Activated CD4-positive, alpha-beta memory T cell treated with anti-CD3 and anti-CD28 coated beads for 36 hours (primary cell): ENCODE results near the gene TOX3. TPM values are rescaled to one million over a fixed set of nuclear protein-coding genes. Genes with fewer than 3 reads are reported as not detected.

Source experiments
- CTCF ChIA-PET: fragments of 350-600 bp; sonication (Branson Sonifier 250); formaldehyde crosslinking; loops from one replicate; lab custom pipeline; 2021; ENCODE audit warnings: antibody characterized with exemption, inconsistent platforms; lab: Charles Lee
- POLR2A ChIA-PET: fragments of 350-600 bp; sonication (Branson Sonifier 250); formaldehyde crosslinking; loops from one replicate; lab custom pipeline; 2021; ENCODE audit warnings: antibody characterized with exemption; lab: Charles Lee
- DNase-seq: peaks from one replicate; pipeline ENCODE4 v3.0.0-alpha.2; 2020
- H3K27ac Mint-ChIP-seq: one replicate; pipeline ENCODE4 v1.8.0; 2021; ENCODE audit warnings: mixed read lengths
- H3K27me3 Mint-ChIP-seq: one replicate; pipeline ENCODE4 v1.8.0; 2021; ENCODE audit warnings: mixed read lengths
- H3K36me3 Mint-ChIP-seq: one replicate; pipeline ENCODE4 v1.8.0; 2021; ENCODE audit warnings: mixed read lengths
- H3K4me1 Mint-ChIP-seq: one replicate; pipeline ENCODE4 v1.8.0; 2021; ENCODE audit warnings: low read depth, mixed read lengths
- H3K4me3 Mint-ChIP-seq: one replicate; pipeline ENCODE4 v1.8.0; 2021; ENCODE audit warnings: mild to moderate bottlenecking, mixed read lengths
- H3K9me3 Mint-ChIP-seq: one replicate; pipeline ENCODE4 v1.8.0; 2021; ENCODE audit warnings: mixed read lengths
- intact Hi-C: fragments of 100-400 bp; cut with micrococcal nuclease; formaldehyde crosslinking; loops from one replicate; pipeline ENCODE4 v1.15.1; 2023
- total RNA-seq, 2 experiments: library from RNA; stranded (reverse); gene quantifications; one replicate each; pipeline ENCODE4 v1.2.3, GENCODE V29; 2021

Gene TOX3
- total RNA-seq, 2 experiments from 2014 or later: not detected

DNA sequence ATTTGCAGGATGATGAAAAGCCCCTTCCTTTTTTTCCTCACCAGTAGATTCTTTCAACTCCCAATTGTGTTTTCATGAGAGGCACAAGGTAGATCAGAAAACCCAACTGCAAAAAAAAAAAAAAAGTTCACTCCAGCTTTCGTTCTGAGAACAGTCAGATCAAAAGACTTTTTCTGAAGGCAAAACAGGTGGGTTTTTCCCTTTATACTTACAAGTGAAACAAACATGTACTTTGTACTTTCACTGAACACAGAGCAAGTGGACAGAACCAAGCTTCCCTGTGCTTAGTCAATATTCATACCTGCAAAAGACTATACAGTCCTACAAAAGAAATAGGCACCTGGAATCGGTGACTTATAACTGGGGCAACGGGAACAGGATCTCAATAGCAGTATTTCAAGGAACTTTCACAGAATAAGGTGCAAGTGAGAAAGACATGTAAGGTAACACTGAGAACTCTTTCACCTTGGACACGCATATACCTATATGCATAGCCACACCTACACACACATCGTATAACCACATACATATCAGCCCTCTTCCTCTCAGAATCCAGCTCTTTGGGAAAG is 54.1 kb downstream of the TOX3 start:
- no peaks in the 10 kb centered on the region for H3K4me1 Mint-ChIP-seq
- H3K9me3 Mint-ChIP-seq: peaks cover 4% of the 10 kb centered on the region
- H3K27ac Mint-ChIP-seq: no peak overlapping the region
- intact Hi-C loops: no loop called here
- DNase-seq: no peak
- no peak overlapping the region for H3K4me3 Mint-ChIP-seq
- H3K27me3 Mint-ChIP-seq: no peaks in the 10 kb centered on the region
- CTCF ChIA-PET: no interaction called here
- no peaks in the 10 kb centered on the region for H3K36me3 Mint-ChIP-seq
- POLR2A ChIA-PET: no interaction called here

DNA sequence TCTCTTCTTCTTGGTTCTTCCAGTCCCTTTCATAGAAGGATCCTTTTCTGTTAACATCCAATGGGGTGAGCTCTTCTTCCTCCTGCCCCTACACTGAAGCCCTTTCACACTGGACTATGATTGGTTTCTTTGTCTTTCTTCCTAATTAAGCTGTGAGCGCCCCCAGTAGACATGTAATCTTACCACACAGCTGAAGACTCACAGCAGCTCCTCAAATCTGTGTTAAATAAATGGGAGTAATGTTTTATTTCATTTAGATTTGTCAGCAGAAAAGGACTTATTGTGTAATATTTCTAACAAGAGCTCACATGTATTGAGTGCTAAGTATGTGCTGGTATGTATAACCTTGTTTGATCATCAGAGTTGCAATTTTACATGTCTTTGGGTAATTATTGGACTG is 55.7 kb downstream of the TOX3 start:
- no peak overlapping the region for H3K27ac Mint-ChIP-seq
- no peak for DNase-seq
- H3K4me1 Mint-ChIP-seq: no peaks in the 10 kb centered on the region
- ChIA-PET POLR2A (no interaction called here), CTCF (no interaction called here)
- H3K4me3 Mint-ChIP-seq: no peak overlapping the region
- H3K9me3 Mint-ChIP-seq: peaks cover 4% of the 10 kb centered on the region
- intact Hi-C loops: no loop called here
- H3K27me3 Mint-ChIP-seq: no peaks in the 10 kb centered on the region
- no peaks in the 10 kb centered on the region for H3K36me3 Mint-ChIP-seq

DNA sequence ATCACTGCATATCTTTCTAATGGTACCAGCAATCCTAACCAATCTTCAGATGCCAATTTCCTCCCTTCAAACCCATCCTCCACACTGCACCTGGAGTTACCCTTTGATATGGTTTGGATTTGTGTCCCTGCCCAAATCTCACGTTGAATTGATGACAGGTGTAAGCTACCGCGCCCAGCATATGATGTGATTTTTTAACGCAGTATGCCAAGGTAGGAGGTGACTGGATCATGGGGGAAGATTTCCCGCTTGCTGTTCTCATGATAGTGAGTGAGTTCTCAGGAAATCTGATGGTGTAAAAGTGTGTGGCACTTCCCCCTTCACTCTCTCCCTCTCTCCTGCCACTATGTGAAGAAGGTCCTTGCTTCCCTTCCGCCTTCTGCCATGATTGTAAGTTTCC is 57.0 kb downstream of the TOX3 start:
- POLR2A ChIA-PET: no interaction called here
- H3K4me3 Mint-ChIP-seq: no peak overlapping the region
- H3K27ac Mint-ChIP-seq: no peak overlapping the region
- H3K9me3 Mint-ChIP-seq: peaks cover 4% of the 10 kb centered on the region
- no peak for DNase-seq
- H3K4me1 Mint-ChIP-seq: no peaks in the 10 kb centered on the region
- H3K36me3 Mint-ChIP-seq: no peaks in the 10 kb centered on the region
- H3K27me3 Mint-ChIP-seq: no peaks in the 10 kb centered on the region
- CTCF ChIA-PET: no interaction called here
- intact Hi-C loops: no loop called here

DNA sequence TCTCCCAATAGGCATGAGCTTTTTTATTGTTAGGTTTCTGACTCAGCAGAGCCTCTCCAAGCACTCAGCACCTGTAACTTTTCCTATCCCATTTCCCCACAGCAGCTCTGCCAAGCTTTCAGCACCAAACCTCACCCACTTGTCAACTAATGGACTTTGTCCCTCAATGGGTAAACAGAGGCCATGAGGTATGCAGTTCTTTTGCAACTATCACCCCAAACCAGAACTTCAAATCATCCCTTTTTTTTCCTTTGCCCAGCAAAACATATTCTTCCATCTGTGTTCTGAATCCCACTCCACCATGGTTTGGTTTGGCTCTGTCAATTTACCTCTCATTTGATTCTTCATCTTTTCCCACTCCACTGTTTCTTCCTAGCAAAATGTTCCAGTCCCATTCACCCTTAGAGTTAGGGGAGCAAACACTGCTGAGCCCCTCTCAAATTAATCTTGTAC is 58.1 kb downstream of the TOX3 start:
- ChIA-PET POLR2A (no interaction called here), CTCF (no interaction called here)
- Mint-ChIP-seq H3K9me3 (peaks cover 4% of the 10 kb centered on the region), H3K4me3 (no peak overlapping the region), H3K36me3 (no peaks in the 10 kb centered on the region), H3K27me3 (no peaks in the 10 kb centered on the region), H3K27ac (no peak overlapping the region), H3K4me1 (no peaks in the 10 kb centered on the region)
- DNase-seq: no peak
- intact Hi-C loops: no loop called here

DNA sequence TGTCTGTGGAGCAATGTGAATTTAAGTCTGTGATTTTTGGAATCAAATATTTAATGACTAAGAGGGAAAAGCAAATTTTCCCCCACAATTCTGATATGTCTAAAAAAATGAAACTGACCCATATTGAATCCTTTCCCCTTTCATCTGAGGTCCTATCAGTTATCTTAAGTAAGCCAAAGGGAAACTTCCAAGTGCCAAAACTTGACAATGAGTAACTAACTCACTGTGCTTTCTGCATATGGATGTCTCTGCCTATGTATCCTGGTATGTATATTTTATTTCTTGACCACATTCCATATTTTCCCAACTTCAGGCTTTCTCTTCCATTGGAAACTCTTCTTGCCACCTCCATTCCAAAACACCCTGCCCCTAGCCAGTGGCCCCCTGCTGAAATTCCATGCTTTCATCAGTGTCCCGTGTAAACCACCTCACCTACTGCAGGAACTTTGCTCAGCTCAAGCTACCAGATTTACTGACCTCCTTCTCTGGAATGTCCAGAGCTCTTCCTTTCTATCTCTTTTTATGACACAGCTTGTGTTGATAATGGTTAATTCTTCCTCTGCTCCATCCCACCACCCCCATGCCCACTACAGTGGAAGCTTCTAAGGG is 59.0 kb downstream of the TOX3 start:
- CTCF ChIA-PET: no interaction called here
- DNase-seq: no peak
- Mint-ChIP-seq H3K4me3 (no peak overlapping the region), H3K4me1 (no peaks in the 10 kb centered on the region), H3K27me3 (no peaks in the 10 kb centered on the region), H3K27ac (no peak overlapping the region), H3K9me3 (peaks cover 4% of the 10 kb centered on the region), H3K36me3 (no peaks in the 10 kb centered on the region)
- intact Hi-C loops: no loop called here
- POLR2A ChIA-PET: no interaction called here

DNA sequence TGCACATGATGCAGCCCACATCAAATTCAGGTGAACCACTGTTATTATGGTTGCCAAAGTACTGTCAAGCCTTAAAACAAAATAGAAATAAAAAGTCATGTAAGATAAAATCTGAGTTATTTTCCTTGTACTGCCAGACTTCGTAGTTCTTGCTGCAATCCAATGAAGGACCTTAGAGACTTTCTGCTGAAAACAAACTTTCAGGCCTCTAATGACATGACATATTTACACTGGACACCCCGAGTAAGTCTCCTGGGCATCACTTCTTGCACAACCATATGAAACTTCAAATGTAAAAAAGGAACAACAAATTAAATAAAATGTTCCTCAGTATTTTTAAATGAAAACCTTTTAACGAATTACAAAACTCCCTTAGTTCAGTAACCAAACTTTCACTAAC is 66.7 kb downstream of the TOX3 start:
- no peak overlapping the region for H3K4me3 Mint-ChIP-seq
- H3K9me3 Mint-ChIP-seq: no peaks in the 10 kb centered on the region
- POLR2A ChIA-PET: no interaction called here
- CTCF ChIA-PET: no interaction called here
- no peak overlapping the region for H3K27ac Mint-ChIP-seq
- DNase-seq: no peak
- no peaks in the 10 kb centered on the region for H3K4me1 Mint-ChIP-seq
- H3K27me3 Mint-ChIP-seq: no peaks in the 10 kb centered on the region
- H3K36me3 Mint-ChIP-seq: no peaks in the 10 kb centered on the region
- intact Hi-C loops: no loop called here

DNA sequence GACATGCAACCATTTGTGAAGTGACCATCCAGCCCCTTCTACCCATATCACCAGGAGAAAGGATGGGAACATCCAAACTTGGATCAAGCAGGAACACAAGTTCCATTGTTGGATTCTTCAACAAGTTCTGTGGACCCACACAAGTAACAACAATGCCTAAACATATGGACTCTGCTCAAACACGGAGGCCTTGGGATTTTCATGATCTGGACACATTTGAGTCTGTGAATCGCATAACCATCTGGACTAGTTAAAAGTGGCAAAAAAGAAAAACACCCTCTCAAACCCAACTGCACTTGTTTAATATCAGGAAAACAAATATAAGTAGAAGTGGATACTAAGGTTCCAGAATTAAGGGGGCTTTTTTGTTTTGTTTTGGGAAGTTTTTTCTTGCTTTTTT is 70.8 kb downstream of the TOX3 start:
- Mint-ChIP-seq H3K4me1 (no peaks in the 10 kb centered on the region), H3K9me3 (peaks cover 4% of the 10 kb centered on the region), H3K27ac (no peak overlapping the region), H3K4me3 (no peak overlapping the region), H3K27me3 (no peaks in the 10 kb centered on the region), H3K36me3 (no peaks in the 10 kb centered on the region)
- no peak for DNase-seq
- POLR2A ChIA-PET: no interaction called here
- CTCF ChIA-PET: no interaction called here
- intact Hi-C loops: no loop called here

DNA sequence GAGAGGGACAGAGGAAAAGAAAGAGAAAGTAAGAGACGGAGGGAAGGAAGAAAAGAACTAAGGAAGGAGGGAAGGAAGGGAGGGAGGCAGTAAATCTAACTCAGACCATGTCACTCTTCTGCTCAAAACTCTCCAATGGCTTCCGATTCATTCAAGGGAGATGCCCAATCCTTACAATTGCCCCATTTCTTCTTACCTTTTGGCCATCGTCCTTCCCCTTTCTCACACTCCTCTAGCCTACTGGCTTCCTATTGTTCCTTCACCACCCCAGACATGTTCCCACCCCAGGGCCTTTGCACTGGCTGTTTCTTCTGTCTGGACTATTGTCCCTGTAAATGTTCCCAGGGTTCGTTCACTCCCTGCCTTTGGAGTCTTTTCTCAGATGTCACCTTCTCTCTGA is 72.3 kb downstream of the TOX3 start:
- CTCF ChIA-PET: no interaction called here

DNA sequence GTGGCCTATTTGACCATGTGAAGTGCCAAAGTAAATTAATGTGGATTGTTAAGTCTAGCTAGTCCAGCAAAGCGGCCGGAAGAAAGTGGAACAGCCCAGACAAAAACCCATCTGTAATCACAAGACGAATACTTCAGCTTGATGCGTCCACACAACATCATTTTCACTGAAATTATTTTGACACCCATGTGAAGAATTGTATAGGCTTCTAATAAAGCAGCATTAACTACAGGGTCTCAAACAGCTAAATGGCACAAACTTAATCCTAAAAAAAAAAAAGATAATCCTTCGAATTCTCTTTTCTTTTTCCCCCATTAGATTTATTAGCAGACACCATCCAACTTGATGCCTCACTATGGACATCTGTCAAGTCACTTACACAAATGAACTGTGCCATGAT is 73.8 kb downstream of the TOX3 start:
- H3K27ac Mint-ChIP-seq: no peak overlapping the region
- no peak overlapping the region for H3K4me3 Mint-ChIP-seq
- no peaks in the 10 kb centered on the region for H3K36me3 Mint-ChIP-seq
- ChIA-PET CTCF (no interaction called here), POLR2A (no interaction called here)
- no peaks in the 10 kb centered on the region for H3K27me3 Mint-ChIP-seq
- no peaks in the 10 kb centered on the region for H3K4me1 Mint-ChIP-seq
- intact Hi-C loops: no loop called here
- no peak for DNase-seq
- peaks cover 5% of the 10 kb centered on the region for H3K9me3 Mint-ChIP-seq

More for the DNA sequence above, 72.3 kb downstream of the TOX3 start:
- Mint-ChIP-seq H3K4me1 (no peaks in the 10 kb centered on the region), H3K27ac (no peak overlapping the region), H3K9me3 (peaks cover 5% of the 10 kb centered on the region), H3K27me3 (no peaks in the 10 kb centered on the region), H3K36me3 (no peaks in the 10 kb centered on the region), H3K4me3 (no peak overlapping the region)
- no peak for DNase-seq
- intact Hi-C loops: no loop called here
- POLR2A ChIA-PET: no interaction called here

DNA sequence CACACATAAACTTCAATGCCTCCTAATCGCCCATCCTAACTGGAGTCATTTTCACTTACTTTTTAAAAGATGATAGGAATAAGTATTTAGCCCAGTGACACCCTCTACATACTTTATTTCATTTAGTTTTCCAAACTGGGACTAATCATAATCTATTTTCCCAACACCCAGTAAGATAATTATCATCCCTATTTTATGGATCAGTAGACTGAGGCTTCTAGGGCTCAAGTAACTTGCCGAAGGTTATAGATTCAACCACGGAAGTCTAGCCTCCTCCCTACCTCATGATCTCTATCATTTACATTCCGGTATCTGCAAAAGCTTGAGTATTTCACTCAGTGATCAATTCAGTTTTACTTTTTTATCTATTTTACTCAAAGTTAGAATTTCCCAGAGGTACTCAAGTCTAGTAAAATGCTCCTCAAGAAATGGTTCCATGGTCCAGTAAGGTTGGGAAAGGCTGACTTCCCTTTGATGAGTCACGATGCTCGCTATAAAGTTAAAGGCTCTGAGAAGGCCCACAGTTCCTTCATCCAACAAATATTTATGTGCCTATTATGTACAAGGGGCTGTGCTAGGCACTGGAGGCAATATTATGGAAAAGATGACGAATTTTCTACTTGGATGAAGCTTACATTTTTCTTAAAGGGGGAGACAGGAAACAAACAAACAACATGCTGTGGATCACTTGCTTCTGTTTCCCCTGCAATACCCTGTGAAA is 75.1 kb downstream of the TOX3 start:
- ChIA-PET CTCF (no interaction called here), POLR2A (no interaction called here)
- no peaks in the 10 kb centered on the region for H3K27me3 Mint-ChIP-seq
- H3K27ac Mint-ChIP-seq: no peak overlapping the region
- H3K36me3 Mint-ChIP-seq: no peaks in the 10 kb centered on the region
- peaks cover 5% of the 10 kb centered on the region for H3K9me3 Mint-ChIP-seq
- no peak overlapping the region for H3K4me3 Mint-ChIP-seq
- H3K4me1 Mint-ChIP-seq: no peaks in the 10 kb centered on the region
- DNase-seq: no peak
- intact Hi-C loops: no loop called here

DNA sequence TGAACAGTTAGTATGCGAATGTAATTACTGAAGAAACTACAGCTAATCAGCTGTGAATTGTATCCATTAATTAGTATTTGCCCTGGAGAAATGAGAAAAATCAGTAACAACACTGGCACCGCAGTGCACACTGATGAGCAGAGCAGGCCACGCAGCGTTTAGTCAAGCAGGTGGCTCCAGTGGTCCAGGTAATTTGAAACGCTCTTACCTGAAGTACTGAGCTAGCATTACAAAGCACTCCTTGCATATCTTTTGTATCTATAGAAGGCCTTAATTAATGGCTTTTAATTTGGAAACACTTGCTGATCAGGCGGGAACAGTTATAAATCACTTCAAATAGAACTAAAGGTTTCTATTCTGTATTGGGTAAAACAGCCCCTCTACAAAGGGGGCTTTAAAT is 76.4 kb downstream of the TOX3 start:
- Mint-ChIP-seq H3K27ac (no peak overlapping the region), H3K4me3 (no peak overlapping the region), H3K36me3 (no peaks in the 10 kb centered on the region), H3K4me1 (no peaks in the 10 kb centered on the region), H3K27me3 (no peaks in the 10 kb centered on the region), H3K9me3 (peaks cover 5% of the 10 kb centered on the region)
- POLR2A ChIA-PET: no interaction called here
- intact Hi-C loops: no loop called here
- no peak for DNase-seq
- CTCF ChIA-PET: no interaction called here

DNA sequence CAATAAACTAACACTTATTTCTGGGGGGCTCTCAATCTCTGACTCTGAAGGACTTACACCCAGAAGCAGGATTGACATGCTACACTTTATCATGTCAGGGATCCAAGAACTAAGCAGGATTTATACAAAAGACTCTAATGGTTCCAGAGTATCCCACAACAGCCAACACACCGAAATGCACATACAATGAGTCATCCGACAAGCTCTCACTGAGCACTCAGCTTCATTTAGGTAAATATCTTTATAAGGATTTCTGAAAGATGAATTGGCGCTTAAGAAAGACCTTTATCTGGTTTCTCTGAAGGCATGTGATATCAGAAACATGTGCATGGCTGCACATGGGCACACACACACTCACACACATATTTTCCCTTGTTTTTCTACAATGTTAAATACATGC is 77.2 kb downstream of the TOX3 start:
- intact Hi-C loops: no loop called here
- Mint-ChIP-seq H3K27me3 (no peaks in the 10 kb centered on the region), H3K4me1 (no peaks in the 10 kb centered on the region), H3K27ac (no peak overlapping the region), H3K36me3 (no peaks in the 10 kb centered on the region), H3K9me3 (peaks cover 5% of the 10 kb centered on the region), H3K4me3 (no peak overlapping the region)
- CTCF ChIA-PET: no interaction called here
- POLR2A ChIA-PET: no interaction called here
- DNase-seq: no peak

DNA sequence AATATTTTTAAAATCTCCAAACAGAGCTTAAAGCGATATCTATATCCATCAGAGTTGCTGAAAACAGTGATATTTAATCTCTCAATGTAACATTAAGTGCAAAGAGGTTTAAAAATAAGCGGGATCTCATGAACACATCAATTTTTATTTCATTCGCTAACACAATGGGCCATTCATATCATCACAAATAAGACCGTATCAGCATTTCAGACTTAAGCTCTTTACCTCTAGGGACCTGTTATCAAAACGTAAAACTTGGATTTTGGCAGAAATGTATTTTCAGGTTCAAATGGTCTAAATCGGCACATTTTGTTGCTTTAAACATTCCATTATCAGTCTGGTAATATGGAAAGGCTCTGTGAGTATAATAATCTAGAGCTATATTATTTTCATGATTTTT is 77.9 kb downstream of the TOX3 start:
- Mint-ChIP-seq H3K4me1 (no peaks in the 10 kb centered on the region), H3K4me3 (no peak overlapping the region), H3K27me3 (no peaks in the 10 kb centered on the region), H3K36me3 (no peaks in the 10 kb centered on the region), H3K9me3 (peaks cover 5% of the 10 kb centered on the region), H3K27ac (no peak overlapping the region)
- intact Hi-C loops: no loop called here
- DNase-seq: no peak
- ChIA-PET POLR2A (no interaction called here), CTCF (no interaction called here)
